DND-41 (cell line): ENCODE data around the gene TLR5.
A peak's percentile ranks its signal among the peaks of the same experiment; 100 is the strongest.

Experiments used
- ATAC-seq: fragments of 200-7000 bp; cut with Tn5 transposase; 3 replicates; pipeline ENCODE4 v1.9.1; 2021; ENCODE audit warnings: low read depth; ENCODE audit not compliant: insufficient read depth
- DNase-seq: peaks from one replicate; pipeline ENCODE4 v3.0.0-alpha.2; 2020
- H2AFZ ChIP-seq: 2 replicates; pipeline ENCODE4 v1.6.0; 2012; ENCODE audit warnings: low read depth, low read length
- H3K27ac ChIP-seq: 2 replicates; pipeline ENCODE4 v1.5.1; 2012; ENCODE audit warnings: low read length, inconsistent platforms
- H3K27me3 ChIP-seq: fragments of 200-600 bp; sonication (generic); 2 replicates; pipeline ENCODE4 v1.6.0; 2012; ENCODE audit warnings: low read length, mild to moderate bottlenecking, inconsistent platforms; ENCODE audit not compliant: insufficient read depth, poor library complexity
- H3K36me3 ChIP-seq: 2 replicates; pipeline ENCODE4 v1.5.1; 2012; ENCODE audit warnings: low read length, inconsistent platforms; ENCODE audit not compliant: insufficient read depth
- H3K4me1 ChIP-seq: 2 replicates; pipeline ENCODE4 v1.5.1; 2012; ENCODE audit warnings: mild to moderate bottlenecking, low read length; ENCODE audit not compliant: insufficient read depth
- H3K4me2 ChIP-seq: 2 replicates; pipeline ENCODE4 v1.6.0; 2012; ENCODE audit warnings: mild to moderate bottlenecking, moderate library complexity, low read length, inconsistent platforms; ENCODE audit not compliant: insufficient read depth
- H3K4me3 ChIP-seq, 2 experiments: fragments of 200-600 bp in 1 of 2; shearing (Covaris generic) in 1 of 2; 2 replicates each; pipeline ENCODE4 v1.5.1; 2012 to 2016; ENCODE audit warnings: inconsistent platforms in 2 of 2, low read length in 2 of 2, mild to moderate bottlenecking in 2 of 2, low read depth in 1 of 2, moderate library complexity in 1 of 2
- H3K79me2 ChIP-seq: 2 replicates; pipeline ENCODE4 v1.6.0; 2012; ENCODE audit warnings: low read length, inconsistent platforms; ENCODE audit not compliant: insufficient read depth
- H3K9ac ChIP-seq: 2 replicates; pipeline ENCODE4 v1.6.0; 2012; ENCODE audit warnings: low read depth, mild to moderate bottlenecking, inconsistent platforms, low read length, moderate library complexity
- H3K9me3 ChIP-seq: 2 replicates; pipeline ENCODE4 v1.5.1; 2012; ENCODE audit warnings: low read length, moderate library complexity, mild to moderate bottlenecking, inconsistent platforms; ENCODE audit not compliant: insufficient read depth, severe bottlenecking
- H4K20me1 ChIP-seq: 2 replicates; pipeline ENCODE4 v1.6.0; 2012; ENCODE audit warnings: low read length; ENCODE audit not compliant: insufficient read depth
- CTCF ChIP-seq: IDR thresholded peaks from 2 replicates; pipeline ENCODE4 v1.5.1; 2012; ENCODE audit warnings: borderline replicate concordance, low read length, moderate library complexity, mild to moderate bottlenecking; ENCODE audit not compliant: poor library complexity, severe bottlenecking; ENCODE audit errors: extremely low read depth
- EZH2 ChIP-seq: IDR thresholded peaks from 3 replicates; pipeline ENCODE4 v1.6.1; 2012; ENCODE audit warnings: borderline replicate concordance, low read depth, mild to moderate bottlenecking, moderate library complexity, low read length, inconsistent platforms; ENCODE audit not compliant: severe bottlenecking

Gene TLR5

GRCh38 chr1:223161321-223161720, 18.3 kb upstream of the TLR5 start:
- H2AFZ ChIP-seq, result no peak overlapping the region
- peaks cover 10% of the 10 kb centered on the region for H3K27me3 ChIP-seq
- no peaks in the 10 kb centered on the region for H4K20me1 ChIP-seq
- H3K4me1 ChIP-seq, result no peaks in the 10 kb centered on the region
- H3K79me2 ChIP-seq, result no peaks in the 10 kb centered on the region
- H3K4me3 ChIP-seq, result no peak overlapping the region
- ATAC-seq, result peak; percentile 82
- no peak overlapping the region for H3K27ac ChIP-seq
- DNase-seq, result peak; percentile 28
- no peak overlapping the region for H3K9ac ChIP-seq
- no peak overlapping the region for H3K4me2 ChIP-seq
- no peaks in the 10 kb centered on the region for H3K36me3 ChIP-seq
- TF ChIP-seq CTCF (no peak), EZH2 (no peak)
- no peaks in the 10 kb centered on the region for H3K9me3 ChIP-seq

- TF ChIP-seq CTCF (no peak), EZH2 (no peak)
- H3K9ac ChIP-seq, result no peak overlapping the region
Observed at GRCh38 chr1:223156343-223156742, 13.3 kb upstream of the TLR5 start.

GRCh38 chr1:223155153-223155552, 12.1 kb upstream of the TLR5 start:
- TF ChIP-seq EZH2 (no peak), CTCF (no peak)
- Histone ChIP-seq H3K36me3 (no peaks in the 10 kb centered on the region), H3K4me2 (no peak overlapping the region)

More at GRCh38 chr1:223156343-223156742, 13.3 kb upstream of the TLR5 start:
- no peak overlapping the region for H2AFZ ChIP-seq
- no peak overlapping the region for H3K4me2 ChIP-seq
- no peaks in the 10 kb centered on the region for H3K36me3 ChIP-seq
- H3K4me1 ChIP-seq, result peaks cover 8% of the 10 kb centered on the region
- H4K20me1 ChIP-seq, result no peaks in the 10 kb centered on the region
- no peak overlapping the region for H3K4me3 ChIP-seq
- DNase-seq (no peak), ATAC-seq (no peak)
- H3K9me3 ChIP-seq, result no peaks in the 10 kb centered on the region
- no peaks in the 10 kb centered on the region for H3K79me2 ChIP-seq
- peaks cover 11% of the 10 kb centered on the region for H3K27me3 ChIP-seq
- H3K27ac ChIP-seq, result no peak overlapping the region

More at GRCh38 chr1:223155153-223155552, 12.1 kb upstream of the TLR5 start:
- ATAC-seq (no peak), DNase-seq (no peak)
- no peak overlapping the region for H3K27ac ChIP-seq
- H3K9ac ChIP-seq, result no peak overlapping the region
- peaks cover 8% of the 10 kb centered on the region for H3K4me1 ChIP-seq
- no peaks in the 10 kb centered on the region for H3K79me2 ChIP-seq
- H3K9me3 ChIP-seq, result no peaks in the 10 kb centered on the region
- no peaks in the 10 kb centered on the region for H4K20me1 ChIP-seq
- peaks cover 11% of the 10 kb centered on the region for H3K27me3 ChIP-seq
- H2AFZ ChIP-seq, result no peak overlapping the region
- no peak overlapping the region for H3K4me3 ChIP-seq
